Activated naive CD4-positive, alpha-beta T cell treated with anti-CD3 and anti-CD28 coated beads, Interleukin-2, amount 10 ng/mL, durations not matched to agents 7 days and 5 days (primary cell): ENCODE results near the gene CAPN5.

Source experiments
- CTCF ChIA-PET: fragments of 350-600 bp; sonication (Branson Sonifier 250); formaldehyde crosslinking; loops from one replicate; lab custom pipeline; 2021; ENCODE audit warnings: antibody characterized with exemption; lab: Charles Lee
- DNase-seq: peaks from one replicate; pipeline ENCODE4 v3.0.0-alpha.2; 2020
- H3K27ac Mint-ChIP-seq: one replicate; pipeline ENCODE4 v1.8.0; 2021; ENCODE audit warnings: mild to moderate bottlenecking, moderate library complexity, mixed read lengths
- H3K27me3 Mint-ChIP-seq: one replicate; pipeline ENCODE4 v1.8.0; 2021; ENCODE audit warnings: mild to moderate bottlenecking, mixed read lengths
- H3K36me3 Mint-ChIP-seq: one replicate; pipeline ENCODE4 v1.8.0; 2021; ENCODE audit warnings: mixed read lengths
- H3K4me1 Mint-ChIP-seq: one replicate; pipeline ENCODE4 v1.8.0; 2021; ENCODE audit warnings: mixed read lengths
- H3K4me3 Mint-ChIP-seq: one replicate; pipeline ENCODE4 v1.8.0; 2021; ENCODE audit warnings: mild to moderate bottlenecking, moderate library complexity, mixed read lengths
- H3K9me3 Mint-ChIP-seq: one replicate; pipeline ENCODE4 v1.8.0; 2021; ENCODE audit warnings: mixed read lengths

Gene CAPN5

GRCh38 chr11:77086521-77087472 lies 20.0 kb downstream of the CAPN5 start:
- no peaks in the 10 kb centered on the region for H3K36me3 Mint-ChIP-seq
- no peak overlapping the region for H3K4me3 Mint-ChIP-seq
- peaks cover 8% of the 10 kb centered on the region for H3K27me3 Mint-ChIP-seq
- no peak overlapping the region for H3K27ac Mint-ChIP-seq
- DNase-seq: no peak
- H3K9me3 Mint-ChIP-seq: no peaks in the 10 kb centered on the region
- peaks cover 27% of the 10 kb centered on the region for H3K4me1 Mint-ChIP-seq
- CTCF ChIA-PET: interaction anchor here (7.5 kb wide), 1 partner anchor 36 kb away, joined by 152 read pairs; no protein-coding TSS in a partner anchor

- no peak for DNase-seq
- H3K27ac Mint-ChIP-seq: no peak overlapping the region
- no peak overlapping the region for H3K4me3 Mint-ChIP-seq
- H3K27me3 Mint-ChIP-seq: peaks cover 8% of the 10 kb centered on the region
- no peaks in the 10 kb centered on the region for H3K9me3 Mint-ChIP-seq
- H3K4me1 Mint-ChIP-seq: peaks cover 18% of the 10 kb centered on the region
- CTCF ChIA-PET: interaction anchor here (7.5 kb wide), 1 partner anchor 37 kb away, joined by 152 read pairs; no protein-coding TSS in a partner anchor
- no peaks in the 10 kb centered on the region for H3K36me3 Mint-ChIP-seq
Observed at GRCh38 chr11:77087723-77088225, 21.0 kb downstream of the CAPN5 start.

DNA sequence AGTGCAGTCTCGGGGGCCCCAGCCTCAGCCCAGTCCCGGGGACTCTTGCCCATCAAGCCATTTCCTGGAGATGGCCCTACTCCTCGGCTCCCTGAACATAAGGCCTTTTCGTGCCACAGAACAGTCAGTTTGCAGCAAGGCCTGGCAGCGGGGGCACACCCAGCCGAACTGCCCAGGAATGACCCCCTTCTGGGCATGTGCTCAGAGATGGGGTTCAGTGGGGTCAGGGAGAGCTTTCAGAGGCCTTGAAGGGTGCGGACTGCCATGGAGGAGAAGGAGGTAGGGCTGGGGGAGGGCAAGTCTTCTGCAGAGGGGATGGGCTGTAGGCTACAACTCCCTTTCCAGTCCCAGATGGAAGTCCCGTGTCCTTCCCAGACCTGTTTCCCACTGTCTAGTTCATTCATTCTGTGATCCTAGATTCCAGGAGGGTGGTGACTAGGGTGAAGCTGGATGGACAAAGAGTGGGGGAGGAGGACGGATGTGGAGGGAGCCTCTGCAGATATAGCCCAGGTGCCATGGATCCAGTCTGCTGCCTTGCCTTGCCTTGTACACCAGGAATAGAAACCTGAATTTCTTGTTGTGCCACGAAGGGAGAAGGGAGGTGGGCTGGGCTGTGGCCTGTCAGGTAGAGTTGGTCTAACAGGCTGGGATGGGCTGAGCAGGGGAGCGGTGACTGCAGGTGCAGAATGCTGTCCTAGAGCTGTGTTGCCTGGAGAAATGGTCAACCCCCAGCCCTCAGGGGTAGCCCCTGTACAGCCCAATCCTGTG lies 21.6 kb downstream of the CAPN5 start:
- H3K36me3 Mint-ChIP-seq: no peaks in the 10 kb centered on the region
- H3K9me3 Mint-ChIP-seq: no peaks in the 10 kb centered on the region
- H3K4me1 Mint-ChIP-seq: peaks cover 11% of the 10 kb centered on the region
- DNase-seq: no peak
- no peak overlapping the region for H3K4me3 Mint-ChIP-seq
- CTCF ChIA-PET: interaction anchor here (4.4 to 7.5 kb wide), 3 partner anchors 7 to 169 kb away, joined by 56 to 152 read pairs (median 62); no protein-coding TSS in a partner anchor
- H3K27ac Mint-ChIP-seq: no peak overlapping the region
- peaks cover 8% of the 10 kb centered on the region for H3K27me3 Mint-ChIP-seq

GRCh38 chr11:77089004-77089545 lies 22.3 kb downstream of the CAPN5 start:
- H3K27ac Mint-ChIP-seq: peak overlapping the region; percentile 37
- no peak for DNase-seq
- no peak overlapping the region for H3K4me3 Mint-ChIP-seq
- CTCF ChIA-PET: interaction anchor here (1.1 to 7.5 kb wide), 6 partner anchors 8 to 170 kb away, joined by 3 to 152 read pairs (median 56); partner anchors contain the start of gene CAPN5
- H3K9me3 Mint-ChIP-seq: no peaks in the 10 kb centered on the region
- peaks cover 7% of the 10 kb centered on the region for H3K4me1 Mint-ChIP-seq
- no peaks in the 10 kb centered on the region for H3K36me3 Mint-ChIP-seq
- H3K27me3 Mint-ChIP-seq: peaks cover 8% of the 10 kb centered on the region

DNA sequence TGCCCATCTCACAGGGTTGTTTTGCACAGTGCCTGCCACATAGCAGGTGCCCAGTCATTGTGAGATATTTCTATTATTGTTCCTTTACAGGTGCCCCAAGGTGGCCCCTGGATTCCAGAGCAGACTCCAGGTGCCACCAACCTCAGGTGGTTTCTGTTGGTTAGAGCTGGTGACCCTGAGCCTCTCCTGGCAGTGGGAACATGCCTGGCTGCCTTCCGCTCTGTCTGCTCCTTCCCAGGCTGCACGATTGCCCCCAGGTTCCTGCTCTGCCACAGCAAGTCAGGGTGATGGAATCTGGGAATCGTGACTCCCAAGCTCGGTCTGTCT lies 23.2 kb downstream of the CAPN5 start:
- no peaks in the 10 kb centered on the region for H3K36me3 Mint-ChIP-seq

GRCh38 chr11:77090373-77091111 lies 23.8 kb downstream of the CAPN5 start:
- H3K4me3 Mint-ChIP-seq: no peak overlapping the region
- CTCF ChIA-PET: interaction anchor here (0.8 to 7.5 kb wide), 27 partner anchors 9 to 368 kb away, joined by 3 to 152 read pairs (median 6); partner anchors contain the start of genes CAPN5 and MYO7A
- H3K27ac Mint-ChIP-seq: no peak overlapping the region
- H3K4me1 Mint-ChIP-seq: peaks cover 6% of the 10 kb centered on the region
- no peak for DNase-seq
- H3K27me3 Mint-ChIP-seq: peaks cover 8% of the 10 kb centered on the region
- H3K9me3 Mint-ChIP-seq: no peaks in the 10 kb centered on the region
- H3K36me3 Mint-ChIP-seq: no peaks in the 10 kb centered on the region

More for the DNA sequence above, 23.2 kb downstream of the CAPN5 start:
- Mint-ChIP-seq H3K27ac (no peak overlapping the region), H3K9me3 (no peaks in the 10 kb centered on the region), H3K4me1 (peaks cover 6% of the 10 kb centered on the region), H3K27me3 (peaks cover 8% of the 10 kb centered on the region), H3K4me3 (no peak overlapping the region)
- CTCF ChIA-PET: interaction anchor here (1.1 to 7.5 kb wide), 11 partner anchors 8 to 281 kb away, joined by 3 to 152 read pairs (median 10); partner anchors contain the start of genes CAPN5 and MYO7A
- DNase-seq: no peak

DNA sequence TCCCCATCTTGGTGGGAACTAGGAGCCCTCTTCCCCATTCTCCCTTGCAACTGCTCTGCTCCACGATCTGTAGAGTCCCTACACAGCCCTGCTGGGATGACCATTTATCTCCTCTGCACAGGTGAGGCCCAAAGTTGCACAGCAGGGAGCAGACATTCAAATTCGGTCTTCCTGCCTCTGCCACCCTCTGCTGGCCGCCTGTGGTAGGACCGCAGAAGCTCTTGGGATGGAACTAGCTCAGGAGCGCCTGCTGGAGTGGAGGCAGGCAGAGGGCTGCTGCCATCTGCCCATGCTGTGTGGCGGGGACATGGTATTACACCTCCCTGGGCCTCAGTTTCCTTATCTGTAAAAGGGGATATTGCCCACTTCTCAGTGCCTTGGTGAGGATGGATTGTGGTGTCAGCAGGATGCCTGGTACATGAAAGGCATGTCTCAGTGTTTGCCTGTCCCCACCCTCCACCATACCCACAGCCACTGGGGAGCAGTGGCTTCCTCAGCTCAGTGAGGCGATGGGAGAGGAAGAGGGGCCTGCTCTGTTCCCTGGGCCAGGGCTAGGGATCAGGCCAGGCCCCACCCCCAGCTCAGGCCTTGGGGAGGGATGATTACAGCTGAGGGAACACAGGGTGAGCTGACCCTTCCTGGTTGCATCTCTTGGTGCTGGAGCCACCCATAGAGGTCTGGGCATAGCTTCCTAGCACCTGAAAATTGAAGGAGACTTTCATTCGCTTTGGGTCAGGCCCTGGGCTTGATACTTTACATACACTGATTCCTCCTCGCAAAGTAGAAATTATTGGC lies 24.6 kb downstream of the CAPN5 start:
- CTCF ChIA-PET: interaction anchor here (0.6 to 7.5 kb wide), 34 partner anchors 9 to 568 kb away, joined by 3 to 152 read pairs (median 4); partner anchors contain the start of genes CAPN5 and MYO7A
- no peak overlapping the region for H3K4me3 Mint-ChIP-seq

GRCh38 chr11:77092382-77092781 lies 25.6 kb downstream of the CAPN5 start:
- H3K9me3 Mint-ChIP-seq: no peaks in the 10 kb centered on the region
- no peaks in the 10 kb centered on the region for H3K36me3 Mint-ChIP-seq
- H3K27ac Mint-ChIP-seq: no peak overlapping the region
- H3K4me1 Mint-ChIP-seq: peaks cover 6% of the 10 kb centered on the region
- no peak for DNase-seq
- peaks cover 8% of the 10 kb centered on the region for H3K27me3 Mint-ChIP-seq
- CTCF ChIA-PET: interaction anchor here (1.2 to 7.5 kb wide), 14 partner anchors 11 to 370 kb away, joined by 3 to 152 read pairs (median 10); partner anchors contain the start of gene CAPN5
- no peak overlapping the region for H3K4me3 Mint-ChIP-seq

More for the DNA sequence above, 24.6 kb downstream of the CAPN5 start:
- DNase-seq: peak; percentile 90
- Mint-ChIP-seq H3K9me3 (no peaks in the 10 kb centered on the region), H3K36me3 (no peaks in the 10 kb centered on the region), H3K27me3 (peaks cover 8% of the 10 kb centered on the region), H3K27ac (peak overlapping the region; percentile 64), H3K4me1 (peaks cover 6% of the 10 kb centered on the region)

DNA sequence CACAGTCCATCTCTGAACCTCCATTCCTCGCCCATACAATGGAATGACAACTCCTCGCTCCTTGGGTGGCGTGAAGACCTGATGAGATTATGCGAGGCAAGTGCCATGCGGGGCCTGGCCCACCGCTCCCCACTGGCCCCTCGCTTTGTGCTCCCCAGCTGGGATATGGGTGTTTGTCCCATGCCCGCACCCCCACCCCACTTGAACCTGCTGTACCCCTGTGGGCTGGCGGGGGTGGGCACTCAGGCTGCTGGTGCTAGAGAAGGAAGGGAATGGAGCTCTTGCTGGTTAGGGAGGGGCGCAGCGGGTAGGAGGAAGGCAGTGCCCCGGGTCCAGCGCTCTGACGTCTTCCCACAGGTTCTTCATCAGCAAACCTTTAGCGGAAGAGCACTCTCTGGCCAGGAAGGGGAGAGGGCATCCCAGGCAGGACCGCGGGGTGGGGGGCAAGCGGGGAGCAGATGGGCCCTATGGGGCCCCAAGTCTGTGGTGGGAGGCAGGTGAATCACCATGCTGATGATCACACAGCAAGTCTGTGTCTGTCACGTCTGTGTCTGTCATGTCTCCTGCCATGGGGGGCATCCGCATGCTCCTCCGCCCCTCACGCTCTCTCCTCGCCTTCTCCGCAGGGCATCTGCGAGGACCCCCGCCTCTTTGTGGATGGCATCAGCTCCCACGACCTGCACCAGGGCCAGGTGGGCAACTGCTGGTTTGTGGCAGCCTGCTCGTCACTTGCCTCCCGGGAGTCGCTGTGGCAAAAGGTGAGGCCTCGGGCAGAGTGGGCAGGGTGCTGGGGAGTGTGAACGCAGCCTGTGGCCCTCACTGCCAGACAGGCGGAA lies 26.5 kb downstream of the CAPN5 start:
- Mint-ChIP-seq H3K4me3 (no peak overlapping the region), H3K4me1 (peaks cover 6% of the 10 kb centered on the region), H3K36me3 (no peaks in the 10 kb centered on the region), H3K9me3 (no peaks in the 10 kb centered on the region), H3K27me3 (peaks cover 8% of the 10 kb centered on the region), H3K27ac (no peak overlapping the region)
- DNase-seq: no peak
- CTCF ChIA-PET: interaction anchor here (0.7 to 7.5 kb wide), 7 partner anchors 12 to 792 kb away, joined by 3 to 152 read pairs (median 38); no protein-coding TSS in a partner anchor

DNA sequence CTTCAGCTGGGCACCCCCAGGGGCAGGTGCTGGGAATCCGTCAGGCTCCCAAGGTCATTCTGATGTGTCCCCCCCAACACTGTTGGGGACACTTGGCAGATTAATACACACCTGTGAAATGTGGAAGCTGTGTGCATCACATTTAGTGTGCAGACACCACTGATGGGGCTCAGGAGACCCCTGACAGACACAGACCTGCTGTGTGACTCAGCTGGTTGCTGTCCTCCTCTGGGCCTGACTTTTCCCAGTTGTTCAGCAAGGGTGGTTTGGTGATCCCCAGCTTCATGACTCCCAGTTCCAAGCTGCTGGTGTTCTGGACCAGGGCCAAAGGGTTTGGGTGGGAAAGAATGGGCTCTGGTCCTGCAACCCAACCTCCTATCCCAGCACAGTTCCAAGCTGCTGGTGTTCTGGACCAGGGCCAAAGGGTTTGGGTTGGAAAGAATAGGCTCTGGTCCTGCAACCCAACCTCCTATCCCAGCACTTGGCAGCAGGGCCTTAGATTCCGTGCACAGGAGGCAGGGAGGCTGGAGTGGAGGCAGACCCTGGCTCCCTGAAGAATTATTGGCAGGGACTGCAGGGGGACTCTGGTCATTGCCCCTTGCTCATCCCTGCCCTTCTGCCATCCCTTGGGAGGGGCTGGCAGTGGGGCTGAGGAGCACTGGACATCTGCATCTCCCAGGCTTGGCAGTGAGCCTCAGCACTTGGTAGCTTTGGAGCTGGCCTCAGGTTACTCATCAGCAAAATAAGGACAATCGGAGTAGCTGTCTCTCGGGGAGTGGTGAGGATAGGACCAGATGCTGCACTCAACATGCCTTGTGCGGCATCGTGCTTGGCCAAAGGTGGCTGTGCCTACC lies 27.4 kb downstream of the CAPN5 start:
- H3K27ac Mint-ChIP-seq: peak overlapping the region; percentile 42
- no peak overlapping the region for H3K4me3 Mint-ChIP-seq
- H3K36me3 Mint-ChIP-seq: no peaks in the 10 kb centered on the region
- no peak for DNase-seq
- H3K9me3 Mint-ChIP-seq: no peaks in the 10 kb centered on the region
- CTCF ChIA-PET: interaction anchor here (0.7 to 7.5 kb wide), 5 partner anchors 43 to 791 kb away, joined by 3 to 152 read pairs (median 4); no protein-coding TSS in a partner anchor
- H3K27me3 Mint-ChIP-seq: peaks cover 6% of the 10 kb centered on the region
- peaks cover 6% of the 10 kb centered on the region for H3K4me1 Mint-ChIP-seq

- H3K9me3 Mint-ChIP-seq: no peaks in the 10 kb centered on the region
Observed at GRCh38 chr11:77094841-77095365, 28.1 kb downstream of the CAPN5 start.

More at GRCh38 chr11:77094841-77095365, 28.1 kb downstream of the CAPN5 start:
- Mint-ChIP-seq H3K27ac (no peak overlapping the region), H3K4me1 (peaks cover 6% of the 10 kb centered on the region), H3K36me3 (no peaks in the 10 kb centered on the region), H3K27me3 (peaks cover 4% of the 10 kb centered on the region), H3K4me3 (no peak overlapping the region)
- CTCF ChIA-PET: interaction anchor here (1.3 to 2.0 kb wide), 2 partner anchors 46 to 175 kb away, joined by 5 to 6 read pairs; no protein-coding TSS in a partner anchor
- DNase-seq: no peak
